B cell (primary cell): ENCODE measurements around the gene GPBP1L1. TPM values are rescaled to one million over a fixed set of nuclear protein-coding genes. Genes with fewer than 3 reads are reported as not detected.

Experiments used
- ATAC-seq: fragments of 200-7000 bp; cut with Tn5 transposase; one replicate; pipeline ENCODE4 v1.10.0; 2021; ENCODE audit warnings: low read depth, mild to moderate bottlenecking, moderate number of reproducible peaks, moderate library complexity
- CTCF ChIA-PET: fragments of 350-600 bp; sonication (Branson Sonifier 250); formaldehyde crosslinking; loops from one replicate; lab custom pipeline; 2021; ENCODE audit warnings: antibody characterized with exemption, inconsistent platforms; lab: Charles Lee
- POLR2A ChIA-PET: fragments of 350-600 bp; sonication (Branson Sonifier 250); formaldehyde crosslinking; loops from one replicate; lab custom pipeline; 2021; ENCODE audit warnings: antibody characterized with exemption; lab: Charles Lee
- DNase-seq: peaks from one replicate; pipeline ENCODE4 v3.0.0; 2013
- H2AFZ ChIP-seq: 2 replicates; pipeline ENCODE4 v1.6.1; 2012; ENCODE audit warnings: mild to moderate bottlenecking, low read depth, low read length; ENCODE audit not compliant: insufficient read depth, poor library complexity, severe bottlenecking
- H3K27ac ChIP-seq, 2 donors: 1 replicate in 1 of 2; 2 replicates in 1 of 2; pipeline ENCODE4 v1.5.1; 2012 to 2013; ENCODE audit warnings: low read length in 2 of 2, mild to moderate bottlenecking in 2 of 2, moderate library complexity in 1 of 2
- H3K27me3 ChIP-seq, 4 experiments: fragments of 200-600 bp in 1 of 4; sonication (generic) in 1 of 4; replicated peaks in 1 of 4; 1 replicate in 2 of 4; 2 replicates in 2 of 4; pipeline versions ENCODE4 v1.6.1 to v1.7.0; 2013 to 2016; ENCODE audit warnings: low read length in 3 of 4, mild to moderate bottlenecking in 2 of 4, mixed read lengths in 1 of 4, moderate library complexity in 1 of 4; ENCODE audit not compliant: insufficient read depth in 4 of 4, control insufficient read depth in 3 of 4; ENCODE audit errors: control extremely low read depth in 1 of 4
- H3K36me3 ChIP-seq, 2 experiments: replicated peaks in 1 of 2; 1 replicate in 1 of 2; 2 replicates in 1 of 2; pipeline versions ENCODE4 v1.6.1 to v1.7.1; 2013; ENCODE audit warnings: low read length in 1 of 2; ENCODE audit not compliant: insufficient read depth in 2 of 2, control insufficient read depth in 1 of 2; ENCODE audit errors: control extremely low read depth in 1 of 2, extremely low read depth in 1 of 2
- H3K4me1 ChIP-seq, 2 donors: fragments of 200-600 bp in 1 of 2; sonication (generic) in 1 of 2; 1 replicate in 1 of 2; 2 replicates in 1 of 2; pipeline versions ENCODE4 v1.5.1 to v1.6.1; 2013 to 2017; ENCODE audit warnings: low read length in 2 of 2; ENCODE audit not compliant: control insufficient read depth in 2 of 2, insufficient read depth in 2 of 2
- H3K4me2 ChIP-seq: replicated peaks from 2 replicates; pipeline ENCODE3; 2012; ENCODE audit warnings: mild to moderate bottlenecking, low read depth, low read length; ENCODE audit not compliant: poor library complexity, severe bottlenecking
- H3K4me3 ChIP-seq, 5 experiments: fragments of 200-600 bp in 1 of 5; sonication (generic) in 1 of 5; 1 replicate in 3 of 5; 2 replicates in 2 of 5; pipeline versions ENCODE4 v1.5.1 to v1.7.0; 2011 to 2016; ENCODE audit warnings: low read length in 4 of 5, mild to moderate bottlenecking in 4 of 5, low read depth in 2 of 5, control low read depth in 1 of 5, moderate library complexity in 1 of 5; ENCODE audit not compliant: insufficient read depth in 1 of 5; ENCODE audit errors: control extremely low read depth in 1 of 5, extremely low read depth in 1 of 5
- H3K79me2 ChIP-seq: fragments of 200-600 bp; sonication (generic); one replicate; pipeline ENCODE4 v1.6.0; 2016; ENCODE audit warnings: low read length; ENCODE audit not compliant: control insufficient read depth, insufficient read depth
- H3K9ac ChIP-seq: fragments of 200-600 bp; sonication (generic); 2 replicates; pipeline ENCODE4 v1.6.1; 2017; ENCODE audit warnings: mild to moderate bottlenecking, low read length, moderate library complexity
- H3K9me3 ChIP-seq, 3 donors: one replicate each; pipeline versions ENCODE4 v1.6.1 to v1.7.1; 2013; ENCODE audit warnings: low read length in 2 of 3; ENCODE audit not compliant: control insufficient read depth in 2 of 3, insufficient read depth in 1 of 3; ENCODE audit errors: control extremely low read depth in 1 of 3
- H4K20me1 ChIP-seq: 2 replicates; pipeline ENCODE4 v1.6.0; 2012; ENCODE audit warnings: mild to moderate bottlenecking, low read length; ENCODE audit not compliant: insufficient read depth, control insufficient read depth, poor library complexity, severe bottlenecking
- H3K27ac Mint-ChIP-seq: one replicate; pipeline ENCODE4 v1.8.0; 2021; ENCODE audit warnings: mixed read lengths
- H3K27me3 Mint-ChIP-seq: one replicate; pipeline ENCODE4 v1.8.0; 2021; ENCODE audit warnings: mixed read lengths
- H3K4me1 Mint-ChIP-seq: one replicate; pipeline ENCODE4 v1.8.0; 2021; ENCODE audit warnings: mixed read lengths
- H3K4me3 Mint-ChIP-seq: one replicate; pipeline ENCODE4 v1.8.0; 2021; ENCODE audit warnings: mixed read lengths
- H3K9me3 Mint-ChIP-seq: one replicate; pipeline ENCODE4 v1.8.0; 2022; ENCODE audit warnings: mixed read lengths; ENCODE audit not compliant: insufficient read depth
- CTCF ChIP-seq: fragments of 200-600 bp; IDR thresholded peaks from one replicate; pipeline ENCODE4 v1.8.0; 2022; ENCODE audit warnings: antibody characterized with exemption, mild to moderate bottlenecking
- EZH2 ChIP-seq: IDR thresholded peaks from 2 replicates; pipeline ENCODE4 v1.6.1; 2012; ENCODE audit warnings: borderline replicate concordance, low read depth, mild to moderate bottlenecking, moderate library complexity, low read length; ENCODE audit not compliant: insufficient read depth, poor library complexity, severe bottlenecking
- WGBS: methylation state at CpG from one replicate; pipeline ENCODE4 v1.1.5; 2013; ENCODE audit warnings: missing lambda C conversion rate; ENCODE audit not compliant: insufficient coverage; 5-methylcytosine and 5-hydroxymethylcytosine counted together
- intact Hi-C: fragments of 100-400 bp; cut with micrococcal nuclease; formaldehyde crosslinking; loops from one replicate; pipeline ENCODE4 v1.10.0; 2022
- polyA minus RNA-seq: library from RNA; depleted of rRNA, polyadenylated mRNA; stranded (reverse); fragments of >200 nt; gene quantifications from 2 replicates; pipeline ENCODE4 v1.2.3, GENCODE V29; 2012
- polyA plus RNA-seq: library from polyadenylated mRNA; depleted of rRNA; stranded (reverse); fragments of >200 nt; gene quantifications from 2 replicates; pipeline ENCODE4 v1.2.3, GENCODE V29; 2012
- total RNA-seq, 2 donors: library from RNA; stranded (reverse); fragments of 120-200 nt in 1 of 2; gene quantifications; 1 replicate in 1 of 2; 2 replicates in 1 of 2; pipeline versions ENCODE4 v1.2.3 to v1.2.4, GENCODE V29; 2013 to 2022

The GPBP1L1 gene
- total RNA-seq (137 and 167 TPM in 2 replicates), polyA plus RNA-seq (75.5 and 90.5 TPM in 2 replicates), polyA minus RNA-seq (61.0 and 83.0 TPM in 2 replicates)
- 119 TPM for total RNA-seq (2013)

DNA sequence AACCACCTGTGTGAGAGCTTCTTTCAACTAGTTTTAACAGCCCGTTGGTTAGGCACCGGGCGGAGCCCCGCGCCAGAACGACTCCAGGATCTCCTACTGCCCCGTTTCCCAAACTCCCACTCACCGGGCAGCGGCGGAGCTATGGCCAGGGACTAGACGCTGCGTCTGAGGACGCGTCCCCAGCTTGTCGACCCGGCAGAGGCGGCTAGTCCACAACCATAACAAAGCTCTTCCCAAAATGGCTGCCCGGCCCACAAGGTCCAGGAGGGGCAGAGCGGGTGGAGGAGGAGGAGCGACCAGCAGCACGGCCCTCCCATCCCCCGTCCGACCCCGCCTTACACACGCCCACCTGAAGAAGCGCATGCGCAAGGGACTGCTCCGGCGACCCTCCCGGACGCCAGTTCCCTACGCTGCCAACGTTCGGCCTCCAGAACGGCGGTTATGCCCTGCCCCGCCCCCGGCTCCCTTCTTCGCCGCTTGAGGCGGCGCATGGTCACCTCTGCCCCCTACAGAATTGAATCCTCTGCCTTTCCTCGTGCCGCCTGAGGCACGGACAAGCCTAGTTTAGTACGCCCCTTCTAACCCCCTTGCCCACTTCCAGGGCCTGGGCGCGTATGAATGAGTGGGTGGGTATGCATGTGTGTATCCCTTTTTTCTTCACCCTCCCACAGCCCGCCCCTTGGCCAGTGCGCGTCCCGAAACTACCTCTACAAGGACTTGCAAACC is at the start of gene GPBP1L1:
TSS of gene GPBP1L1 (minus strand) at position 246 of the 726 bp plus-strand sequence. CDS start 27,446 bp downstream, outside the sequence.
- H3K4me3 Mint-ChIP-seq, result peak within 1 kb of the TSS; percentile 100
- H3K9me3 Mint-ChIP-seq, result no peaks in the 10 kb centered on the region
- Histone ChIP-seq H3K9ac (peak within 1 kb of the TSS; percentile 93), H3K36me3 (no peaks in the 10 kb centered on the region), H3K4me3 (peak within 1 kb of the TSS; percentile 65 to 99 (median 96)), H3K27me3 (no peaks in the 10 kb centered on the region), H3K27ac (peak within 1 kb of the TSS; percentile 98), H4K20me1 (peaks cover 30% of the 10 kb centered on the region), H2AFZ (peak within 1 kb of the TSS; percentile 97), H3K79me2 (peaks cover 78% of the 10 kb centered on the region), H3K4me1 (peaks cover 23 to 30% of the 10 kb centered on the region in 2 donors), H3K9me3 (no peaks in the 10 kb centered on the region), H3K4me2 (peak within 1 kb of the TSS; percentile 90)
- DNase-seq (peak; percentile 99), ATAC-seq (peak; percentile 72)
- H3K27me3 Mint-ChIP-seq, result no peaks in the 10 kb centered on the region
- peak within 1 kb of the TSS; percentile 100 for H3K27ac Mint-ChIP-seq
- TF ChIP-seq EZH2 (no peak), CTCF (no peak)
- H3K4me1 Mint-ChIP-seq, result peaks cover 54% of the 10 kb centered on the region
- ChIA-PET CTCF (interaction anchor here (0.5 to 2.2 kb wide), 9 partner anchors 9 to 535 kb away, joined by 3 to 5 read pairs (median 4); partner anchors contain the start of gene TESK2), POLR2A (interaction anchor here (0.6 to 2.6 kb wide), 11 partner anchors 10 to 617 kb away, joined by 3 to 11 read pairs (median 4); partner anchors contain the start of genes CCDC163, IPP, LRRC41 and MMACHC)
- intact Hi-C loops, result loop anchor here (1.0 to 10.0 kb wide), 12 partner anchors 64 to 1054 kb away; partner anchors contain the start of genes BEST4, CCDC163, EFCAB14 and EIF2B3
- under 1% methylated on average over 44 of the region's 52 CpGs for WGBS

GRCh38 chr1:45730780-45731319 is 44.5 kb upstream of the GPBP1L1 start:
- Histone ChIP-seq H3K27me3 (no peaks in the 10 kb centered on the region), H3K9me3 (no peaks in the 10 kb centered on the region), H2AFZ (no peak overlapping the region), H3K4me2 (no peak overlapping the region), H3K4me1 (peaks cover 2 to 3% of the 10 kb centered on the region in 2 donors), H3K4me3 (no peak overlapping the region), H3K79me2 (no peaks in the 10 kb centered on the region), H3K27ac (no peak overlapping the region), H4K20me1 (no peaks in the 10 kb centered on the region), H3K36me3 (peaks cover 0 to 6% of the 10 kb centered on the region in 2 experiments), H3K9ac (no peak overlapping the region)
- H3K4me1 Mint-ChIP-seq, result peaks cover 11% of the 10 kb centered on the region
- CTCF ChIA-PET, result no interaction called here
- WGBS, result 100% methylated on average over 1 of the region's 1 CpG
- no peak overlapping the region for H3K4me3 Mint-ChIP-seq
- H3K27me3 Mint-ChIP-seq, result no peaks in the 10 kb centered on the region
- intact Hi-C loops, result no loop called here
- POLR2A ChIA-PET, result no interaction called here
- ATAC-seq, result no peak
- no peak for TF ChIP-seq CTCF
- no peak for TF ChIP-seq EZH2
- no peak overlapping the region for H3K27ac Mint-ChIP-seq
- no peaks in the 10 kb centered on the region for H3K9me3 Mint-ChIP-seq
- DNase-seq, result no peak
